A673 (cell line): ENCODE data around the gene SPIN1.

Source experiments
- EZH2 ChIP-seq: fragments of 200-600 bp; sonication (generic); IDR thresholded peaks from 2 replicates; pipeline ENCODE4 v1.6.1; 2017; ENCODE audit warnings: borderline replicate concordance, low read depth, mild to moderate bottlenecking, mixed read lengths, antibody characterized with exemption, low read length; ENCODE audit not compliant: poor library complexity, severe bottlenecking
- TF ChIP-seq, protein P1 (sequence below): fragments of 300-800, 200-600 bp; sonication (generic); conservative IDR thresholded peaks from 2 replicates; pipeline ENCODE4 v1.5.1; 2017; ENCODE audit warnings: low read depth, mild to moderate bottlenecking, antibody characterized with exemption, low read length, moderate library complexity, mixed read lengths

DNA sequence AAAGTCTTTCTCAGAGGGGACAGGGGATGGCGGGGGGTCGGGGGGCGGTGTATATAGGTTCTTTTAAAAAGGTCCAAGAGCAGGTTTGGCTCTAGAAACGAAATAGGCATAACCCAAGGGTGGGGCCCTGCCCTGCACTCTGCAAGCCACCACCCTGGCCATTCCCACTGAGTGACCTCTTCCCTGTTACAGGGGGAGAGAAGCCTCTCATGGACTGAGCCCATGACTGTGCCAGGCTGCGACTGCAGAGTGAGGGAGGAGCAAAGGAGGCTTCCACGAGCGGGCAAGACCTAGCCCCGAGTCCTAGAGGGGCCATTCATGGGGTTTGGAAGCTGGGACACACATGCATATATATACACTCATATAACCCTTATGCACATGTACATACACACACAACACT, 136.7 kb downstream of the SPIN1 start:
- TF ChIP-seq EZH2, result no peak
- TF ChIP-seq, protein P1, sequence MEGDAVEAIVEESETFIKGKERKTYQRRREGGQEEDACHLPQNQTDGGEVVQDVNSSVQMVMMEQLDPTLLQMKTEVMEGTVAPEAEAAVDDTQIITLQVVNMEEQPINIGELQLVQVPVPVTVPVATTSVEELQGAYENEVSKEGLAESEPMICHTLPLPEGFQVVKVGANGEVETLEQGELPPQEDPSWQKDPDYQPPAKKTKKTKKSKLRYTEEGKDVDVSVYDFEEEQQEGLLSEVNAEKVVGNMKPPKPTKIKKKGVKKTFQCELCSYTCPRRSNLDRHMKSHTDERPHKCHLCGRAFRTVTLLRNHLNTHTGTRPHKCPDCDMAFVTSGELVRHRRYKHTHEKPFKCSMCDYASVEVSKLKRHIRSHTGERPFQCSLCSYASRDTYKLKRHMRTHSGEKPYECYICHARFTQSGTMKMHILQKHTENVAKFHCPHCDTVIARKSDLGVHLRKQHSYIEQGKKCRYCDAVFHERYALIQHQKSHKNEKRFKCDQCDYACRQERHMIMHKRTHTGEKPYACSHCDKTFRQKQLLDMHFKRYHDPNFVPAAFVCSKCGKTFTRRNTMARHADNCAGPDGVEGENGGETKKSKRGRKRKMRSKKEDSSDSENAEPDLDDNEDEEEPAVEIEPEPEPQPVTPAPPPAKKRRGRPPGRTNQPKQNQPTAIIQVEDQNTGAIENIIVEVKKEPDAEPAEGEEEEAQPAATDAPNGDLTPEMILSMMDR, result no peak
